Fibroblast of lung (primary cell): ENCODE measurements around the gene EPHA10. TPM values are rescaled to one million over a fixed set of nuclear protein-coding genes. Genes with fewer than 3 reads are reported as not detected.
"Not testable (repeated sequence)": the region's sequence is repeated elsewhere in the genome, so short reads cannot be mapped to it uniquely, and the experiment has no call there.

Experiments
- DNase-seq, 2 donors: peaks; one replicate each; pipeline versions ENCODE4 v3.0.0 to v3.0.0-alpha.2; 2010; ENCODE audit warnings: low read depth in 2 of 2
- H2AFZ ChIP-seq: 2 replicates; pipeline ENCODE4 v1.5.1; 2012; ENCODE audit warnings: low read length, control low read depth, inconsistent platforms
- H3K27ac ChIP-seq: 2 replicates; pipeline ENCODE4 v1.5.1; 2011; ENCODE audit warnings: low read length, control low read depth; ENCODE audit not compliant: insufficient read depth
- H3K27me3 ChIP-seq: 2 replicates; pipeline ENCODE4 v1.5.1; 2011; ENCODE audit warnings: mild to moderate bottlenecking, low read length; ENCODE audit not compliant: control insufficient read depth, insufficient read depth
- H3K36me3 ChIP-seq: 2 replicates; pipeline ENCODE4 v1.5.1; 2011; ENCODE audit warnings: low read length; ENCODE audit not compliant: control insufficient read depth, insufficient read depth
- H3K4me1 ChIP-seq: 2 replicates; pipeline ENCODE4 v1.5.1; 2011; ENCODE audit warnings: low read length; ENCODE audit not compliant: control insufficient read depth, insufficient read depth; ENCODE audit errors: extremely low read depth
- H3K4me2 ChIP-seq: 2 replicates; pipeline ENCODE4 v1.5.1; 2011; ENCODE audit warnings: low read length, control low read depth; ENCODE audit not compliant: insufficient read depth; ENCODE audit errors: extremely low read depth
- H3K4me3 ChIP-seq, 4 experiments: fragments of 200-600 bp in 1 of 4; sonication (generic) in 1 of 4; replicated peaks in 1 of 4; 2 replicates each; pipeline ENCODE4 v1.5.1; 2011 to 2016; ENCODE audit warnings: low read length in 4 of 4, low read depth in 3 of 4, mild to moderate bottlenecking in 3 of 4, control low read depth in 2 of 4, inconsistent platforms in 1 of 4, mixed read lengths in 1 of 4; ENCODE audit not compliant: insufficient read depth in 1 of 4; ENCODE audit errors: control extremely low read depth in 1 of 4
- H3K79me2 ChIP-seq: 2 replicates; pipeline ENCODE4 v1.5.1; 2012; ENCODE audit warnings: mild to moderate bottlenecking, low read length, inconsistent platforms; ENCODE audit not compliant: control insufficient read depth, insufficient read depth
- H3K9ac ChIP-seq: 2 replicates; pipeline ENCODE4 v1.5.1; 2011; ENCODE audit warnings: mild to moderate bottlenecking, low read length, control low read depth; ENCODE audit not compliant: insufficient read depth
- H3K9me3 ChIP-seq: 2 replicates; pipeline ENCODE4 v1.5.1; 2012; ENCODE audit warnings: low read depth, low read length; ENCODE audit not compliant: control insufficient read depth, insufficient read depth
- H4K20me1 ChIP-seq: 2 replicates; pipeline ENCODE4 v1.5.1; 2011; ENCODE audit warnings: low read length; ENCODE audit not compliant: control insufficient read depth, insufficient read depth; ENCODE audit errors: extremely low read depth
- CTCF ChIP-seq, 2 donors: IDR thresholded peaks in 1 of 2; conservative IDR thresholded peaks in 1 of 2; 1 replicate in 1 of 2; 2 replicates in 1 of 2; pipeline ENCODE4 v1.5.1; 2011 to 2012; ENCODE audit warnings: low read length in 2 of 2, control low read depth in 1 of 2, inconsistent platforms in 1 of 2, low read depth in 1 of 2, mild to moderate bottlenecking in 1 of 2
- EZH2 ChIP-seq: IDR thresholded peaks from 2 replicates; pipeline ENCODE4 v1.5.1; 2012; ENCODE audit warnings: low read length, control low read depth, mild to moderate bottlenecking; ENCODE audit errors: missing control alignments
- polyA plus RNA-seq, 2 donors: library from polyadenylated mRNA; depleted of rRNA in 1 of 2; stranded (reverse) in 1 of 2; unstranded in 1 of 2; fragments of >200 nt; gene quantifications; 2 replicates each; pipeline ENCODE4 v1.2.1, GENCODE V29; 2011 to 2012; ENCODE audit warnings: missing spikeins in 1 of 2
- total RNA-seq: library from RNA; depleted of rRNA; stranded (reverse); fragments of >200 nt; gene quantifications from 2 replicates; pipeline ENCODE4 v1.2.1, GENCODE V29; 2014

EPHA10 gene
- total and polyA plus RNA-seq, 2 donors (not counting 1 experiment from before 2014, with no cell fraction given) = under 0.01 TPM; not detected in 1

DNA sequence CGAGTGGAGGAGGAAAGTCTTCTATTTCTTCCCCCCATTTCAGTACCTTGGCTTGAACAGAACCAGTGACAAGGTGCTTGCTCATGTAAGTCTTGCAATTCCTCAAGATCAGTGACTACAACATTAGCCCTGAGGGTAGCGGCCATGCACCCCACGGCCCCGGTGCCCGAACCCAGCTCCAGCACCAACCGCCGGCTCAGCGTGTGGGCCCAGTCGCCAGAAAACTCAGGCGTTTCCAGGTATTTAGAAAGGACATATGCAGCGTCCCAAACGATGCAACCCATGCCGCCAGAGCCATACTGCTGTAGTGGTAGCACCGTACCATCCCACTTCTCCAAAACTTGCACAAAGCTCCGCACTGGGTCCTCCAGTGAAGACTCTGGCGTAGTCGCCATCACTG, 17.6 kb upstream of the EPHA10 start:
- Histone ChIP-seq H3K4me3 (no peak overlapping the region), H3K9me3 (no peaks in the 10 kb centered on the region), H3K79me2 (no peaks in the 10 kb centered on the region), H3K4me2 (no peak overlapping the region), H3K27ac (no peak overlapping the region), H3K4me1 (no peaks in the 10 kb centered on the region), H3K27me3 (no peaks in the 10 kb centered on the region), H3K9ac (no peak overlapping the region), H3K36me3 (no peaks in the 10 kb centered on the region), H4K20me1 (no peaks in the 10 kb centered on the region), H2AFZ (no peak overlapping the region)
- no peak for DNase-seq
- TF ChIP-seq CTCF (conservative IDR thresholded peaks at IDR 0.05 in 1 of 2, IDR thresholded peaks at IDR 0.05 in 1 of 2; ENCODE audit: low read depth in 1 of 2, low read length in 2 of 2) = no peak
- TF ChIP-seq EZH2 = no peak

GRCh38 chr1:37778654-37779053, 13.7 kb upstream of the EPHA10 start:
- H3K9me3 ChIP-seq = no peaks in the 10 kb centered on the region
- H3K27me3 ChIP-seq = no peaks in the 10 kb centered on the region
- H3K9ac ChIP-seq = no peak overlapping the region
- no peaks in the 10 kb centered on the region for H4K20me1 ChIP-seq
- H3K36me3 ChIP-seq = no peaks in the 10 kb centered on the region
- no peak overlapping the region for H2AFZ ChIP-seq
- TF ChIP-seq EZH2 (no peak), CTCF (conservative IDR thresholded peaks at IDR 0.05 in 1 of 2, IDR thresholded peaks at IDR 0.05 in 1 of 2; ENCODE audit: low read depth in 1 of 2, low read length in 2 of 2) (no peak)
- H3K27ac ChIP-seq = no peak overlapping the region
- no peaks in the 10 kb centered on the region for H3K79me2 ChIP-seq
- H3K4me3 ChIP-seq = no peak overlapping the region
- DNase-seq = no peak
- no peak overlapping the region for H3K4me2 ChIP-seq
- no peaks in the 10 kb centered on the region for H3K4me1 ChIP-seq

GRCh38 chr1:37776946-37777516, 12.1 kb upstream of the EPHA10 start:
- no peaks in the 10 kb centered on the region for H4K20me1 ChIP-seq
- no peak for DNase-seq
- no peak overlapping the region for H3K4me2 ChIP-seq
- H3K9me3 ChIP-seq = no peaks in the 10 kb centered on the region
- no peaks in the 10 kb centered on the region for H3K79me2 ChIP-seq
- no peak overlapping the region for H2AFZ ChIP-seq
- H3K4me3 ChIP-seq = no peak overlapping the region
- H3K27ac ChIP-seq = no peak overlapping the region
- no peak overlapping the region for H3K9ac ChIP-seq
- no peak for TF ChIP-seq CTCF (conservative IDR thresholded peaks at IDR 0.05 in 1 of 2, IDR thresholded peaks at IDR 0.05 in 1 of 2; ENCODE audit: low read depth in 1 of 2, low read length in 2 of 2)
- no peak for TF ChIP-seq EZH2
- H3K36me3 ChIP-seq = no peaks in the 10 kb centered on the region
- H3K4me1 ChIP-seq = no peaks in the 10 kb centered on the region
- H3K27me3 ChIP-seq = no peaks in the 10 kb centered on the region

GRCh38 chr1:37771440-37771839, 6.5 kb upstream of the EPHA10 start:
- not testable (repeated sequence) for H3K4me2 ChIP-seq, H3K9me3 ChIP-seq, H3K36me3 ChIP-seq, H3K9ac ChIP-seq, H3K27me3 ChIP-seq, H3K27ac ChIP-seq, H3K4me1 ChIP-seq, DNase-seq, H3K79me2 ChIP-seq, H2AFZ ChIP-seq, H4K20me1 ChIP-seq, H3K4me3 ChIP-seq
